NB4 (cell line): ENCODE data around the gene TM9SF2.

ENCODE experiments used
- CTCF ChIP-seq: IDR thresholded peaks from one replicate; pipeline ENCODE4 v1.5.1; 2012; ENCODE audit warnings: low read depth, low read length
- MAX ChIP-seq: IDR thresholded peaks from 2 replicates; pipeline ENCODE4 v1.6.1; 2011; ENCODE audit warnings: low read depth, low read length
- POLR2A ChIP-seq: IDR thresholded peaks from 2 replicates; pipeline ENCODE4 v1.6.1; 2011; ENCODE audit warnings: mild to moderate bottlenecking; ENCODE audit not compliant: insufficient read length; ENCODE audit errors: extremely low read depth

- no peak for TF ChIP-seq CTCF
- no peak for TF ChIP-seq POLR2A
- no peak for TF ChIP-seq MAX
Observed at GRCh38 chr13:99590519-99591011, 89.3 kb downstream of the TM9SF2 start.
